GM21526 (cell line): ENCODE data around the gene GUCY2C.

Experiments used
- ATAC-seq: cut with Tn5 transposase; IDR thresholded peaks from one replicate; pipeline ENCODE4 v1.9.1; 2021; ENCODE audit warnings: moderate library complexity; ENCODE audit not compliant: unreplicated experiment, low FRiP score

Gene GUCY2C

GRCh38 chr12:14576896-14577295 lies 119.5 kb downstream of the GUCY2C start:
- ATAC-seq: no peak

GRCh38 chr12:14575585-14575984 lies 120.8 kb downstream of the GUCY2C start:
- ATAC-seq: no peak

- no peak for ATAC-seq
These were observed 123.3 kb downstream of the GUCY2C start for GRCh38 chr12:14573118-14573517.

- no peak for ATAC-seq
These were observed 124.0 kb downstream of the GUCY2C start for GRCh38 chr12:14572401-14572800.

- ATAC-seq: no peak
These were observed 124.6 kb downstream of the GUCY2C start for GRCh38 chr12:14571779-14572178.

GRCh38 chr12:14570231-14570630 lies 126.2 kb downstream of the GUCY2C start:
- ATAC-seq: no peak

GRCh38 chr12:14567351-14568162 lies 128.8 kb downstream of the GUCY2C start, which contains the start of gene PLBD1:
Gene PLBD1 (minus strand): TSS chr12:14567883. CDS start chr12:14567696, 187 bp downstream.
- no peak for ATAC-seq

GRCh38 chr12:14564336-14564959 lies 132.0 kb downstream of the GUCY2C start:
- no peak for ATAC-seq

GRCh38 chr12:14563046-14563445 lies 133.4 kb downstream of the GUCY2C start:
- ATAC-seq: no peak
